Activated naive CD8-positive, alpha-beta T cell treated with anti-CD3 and anti-CD28 coated beads, Interleukin-2, amount 50 U/mL, for 16 hours (primary cell): ENCODE data around the gene NT5DC1.

Source experiments
- DNase-seq: peaks from one replicate; pipeline ENCODE4 v3.0.0-alpha.2; 2020; ENCODE audit warnings: low read depth, low spot score

Gene NT5DC1

GRCh38 chr6:116136933-116137340 is 36.3 kb downstream of the NT5DC1 start:
- no peak for DNase-seq

GRCh38 chr6:116139917-116140316 is 39.3 kb downstream of the NT5DC1 start:
- no peak for DNase-seq

- DNase-seq: no peak
Observed at GRCh38 chr6:116144605-116145004, 44.0 kb downstream of the NT5DC1 start.

GRCh38 chr6:116145803-116146675 is 45.4 kb downstream of the NT5DC1 start:
- no peak for DNase-seq

GRCh38 chr6:116152620-116153019 is 52.0 kb downstream of the NT5DC1 start:
- DNase-seq: no peak

GRCh38 chr6:116154887-116155286 is 54.2 kb downstream of the NT5DC1 start:
- no peak for DNase-seq

GRCh38 chr6:116156405-116157326 is 56.0 kb downstream of the NT5DC1 start:
- no peak for DNase-seq

GRCh38 chr6:116157391-116157790 is 56.7 kb downstream of the NT5DC1 start:
- no peak for DNase-seq

GRCh38 chr6:116158641-116159040 is 58.0 kb downstream of the NT5DC1 start:
- no peak for DNase-seq

- DNase-seq: no peak
Observed at GRCh38 chr6:116159782-116160524, 59.3 kb downstream of the NT5DC1 start.

- DNase-seq: no peak
Observed at GRCh38 chr6:116165596-116165995, 64.9 kb downstream of the NT5DC1 start.

GRCh38 chr6:116166369-116166768 is 65.7 kb downstream of the NT5DC1 start:
- no peak for DNase-seq

- no peak for DNase-seq
Observed at GRCh38 chr6:116168148-116168547, 67.5 kb downstream of the NT5DC1 start.

GRCh38 chr6:116169880-116170279 is 69.2 kb downstream of the NT5DC1 start:
- no peak for DNase-seq

- DNase-seq: no peak
Observed at GRCh38 chr6:116170358-116171057, 69.9 kb downstream of the NT5DC1 start.

GRCh38 chr6:116173928-116174327 is 73.3 kb downstream of the NT5DC1 start:
- DNase-seq: no peak

GRCh38 chr6:116175344-116175743 is 74.7 kb downstream of the NT5DC1 start:
- DNase-seq: no peak

GRCh38 chr6:116176596-116176995 is 75.9 kb downstream of the NT5DC1 start:
- DNase-seq: no peak

GRCh38 chr6:116180375-116180774 is 79.7 kb downstream of the NT5DC1 start:
- no peak for DNase-seq

GRCh38 chr6:116189472-116189871 is 88.8 kb downstream of the NT5DC1 start:
- DNase-seq: no peak

- no peak for DNase-seq
Observed at GRCh38 chr6:116190550-116190949, 89.9 kb downstream of the NT5DC1 start.
